Parathyroid adenoma (tissue), 2 donors: ENCODE measurements around the gene TOM1.

Experiments used
- H2AFZ ChIP-seq: fragments of 300-600 bp; sonication (generic); one replicate; pipeline ENCODE4 v1.7.0; 2017; ENCODE audit warnings: antibody characterized with exemption, mild to moderate bottlenecking
- H3K27ac ChIP-seq: fragments of 300-600 bp; sonication (generic); one replicate; pipeline ENCODE4 v1.7.0; 2017
- H3K27me3 ChIP-seq: fragments of 300-600 bp; sonication (generic); one replicate; pipeline ENCODE4 v1.7.0; 2017; ENCODE audit warnings: low read length; ENCODE audit not compliant: control insufficient read depth, insufficient read depth
- H3K36me3 ChIP-seq: fragments of 300-600 bp; sonication (generic); one replicate; pipeline ENCODE4 v1.7.0; 2017; ENCODE audit warnings: low read length; ENCODE audit not compliant: control insufficient read depth, insufficient read depth
- H3K4me1 ChIP-seq: fragments of 300-600 bp; sonication (generic); one replicate; pipeline ENCODE4 v1.7.0; 2017; ENCODE audit warnings: control low read depth
- H3K4me2 ChIP-seq: fragments of 300-600 bp; sonication (generic); one replicate; pipeline ENCODE4 v1.7.0; 2017; ENCODE audit warnings: low read length
- H3K4me3 ChIP-seq: fragments of 300-600 bp; sonication (generic); one replicate; pipeline ENCODE4 v1.7.0; 2017; ENCODE audit warnings: low read depth, low read length
- H3K79me2 ChIP-seq: fragments of 300-600 bp; sonication (generic); one replicate; pipeline ENCODE4 v1.7.0; 2017; ENCODE audit warnings: control low read depth
- H3K9ac ChIP-seq: fragments of 300-600 bp; sonication (generic); one replicate; pipeline ENCODE4 v1.7.0; 2017; ENCODE audit warnings: mild to moderate bottlenecking
- H3K9me3 ChIP-seq: fragments of 300-600 bp; sonication (generic); one replicate; pipeline ENCODE4 v1.7.0; 2017; ENCODE audit warnings: low read length; ENCODE audit not compliant: control insufficient read depth
- CTCF ChIP-seq: fragments of 300-600 bp; sonication (generic); IDR thresholded peaks from one replicate; pipeline ENCODE4 v1.7.0; 2017; ENCODE audit warnings: antibody characterized with exemption, mild to moderate bottlenecking
- donor health status: primary hyperparathyroidism.

Gene TOM1

GRCh38 chr22:35310556-35311550, 11.2 kb downstream of the TOM1 start:
- Histone ChIP-seq H3K27ac (peak overlapping the region; percentile 0), H3K4me1 (peaks cover 25% of the 10 kb centered on the region), H3K27me3 (no peaks in the 10 kb centered on the region), H3K79me2 (peaks cover 28% of the 10 kb centered on the region), H3K4me2 (no peak overlapping the region), H3K4me3 (no peak overlapping the region), H3K9me3 (no peaks in the 10 kb centered on the region), H2AFZ (no peak overlapping the region), H3K36me3 (no peaks in the 10 kb centered on the region), H3K9ac (no peak overlapping the region)
- no peak for TF ChIP-seq CTCF

GRCh38 chr22:35311551-35311999, 11.9 kb downstream of the TOM1 start:
- H3K79me2 ChIP-seq: peaks cover 22% of the 10 kb centered on the region
- no peak overlapping the region for H2AFZ ChIP-seq
- no peak overlapping the region for H3K4me2 ChIP-seq
- no peaks in the 10 kb centered on the region for H3K9me3 ChIP-seq
- no peaks in the 10 kb centered on the region for H3K27me3 ChIP-seq
- no peak for TF ChIP-seq CTCF
- no peak overlapping the region for H3K9ac ChIP-seq
- H3K36me3 ChIP-seq: no peaks in the 10 kb centered on the region
- peak overlapping the region; percentile 0 for H3K27ac ChIP-seq
- H3K4me3 ChIP-seq: no peak overlapping the region
- peaks cover 28% of the 10 kb centered on the region for H3K4me1 ChIP-seq

DNA sequence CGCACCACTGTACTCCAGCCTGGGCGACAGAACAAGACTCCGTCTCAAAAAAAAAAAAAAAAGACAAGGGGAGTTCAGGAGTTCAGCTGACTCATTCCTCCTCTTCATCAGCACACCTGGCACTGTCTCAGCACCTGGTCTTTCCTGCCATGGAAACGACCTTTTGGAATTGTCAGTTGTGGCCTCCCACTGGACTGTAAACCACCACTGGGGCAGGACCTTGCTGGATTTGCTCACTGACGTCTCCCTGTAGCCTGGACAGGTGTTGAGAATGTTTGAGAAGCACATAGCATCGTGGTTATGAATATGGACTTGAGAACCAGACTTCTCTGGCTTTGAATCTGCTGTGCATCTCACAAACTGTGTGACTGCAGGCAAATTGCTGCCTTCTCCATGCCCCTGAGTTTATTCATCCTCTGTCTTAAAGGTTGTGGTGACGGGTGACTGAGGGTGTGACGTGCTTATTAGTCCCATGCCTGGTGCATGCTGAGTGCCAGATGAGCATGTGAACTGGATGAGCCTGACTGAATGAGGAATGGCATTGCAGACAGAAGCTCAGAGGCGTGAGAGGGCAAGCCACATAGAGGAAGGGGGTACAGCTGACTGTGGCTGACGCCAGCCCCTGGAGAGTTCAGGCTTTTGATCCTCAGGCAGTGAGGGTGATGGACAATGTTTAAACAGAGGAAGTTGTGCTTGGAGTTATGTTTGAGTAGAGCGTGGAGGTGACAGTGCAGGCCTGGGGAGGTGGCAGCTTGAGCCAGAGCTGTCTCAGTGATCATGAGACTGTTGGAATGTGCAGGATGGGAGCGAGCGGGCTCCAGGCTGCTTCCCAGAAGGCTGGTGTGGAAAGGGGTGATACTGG, 12.7 kb downstream of the TOM1 start:
- peaks cover 13% of the 10 kb centered on the region for H3K79me2 ChIP-seq
- H3K9ac ChIP-seq: no peak overlapping the region
- H2AFZ ChIP-seq: no peak overlapping the region
- H3K27me3 ChIP-seq: no peaks in the 10 kb centered on the region
- H3K27ac ChIP-seq: peak overlapping the region; percentile 82
- no peak overlapping the region for H3K4me3 ChIP-seq
- no peaks in the 10 kb centered on the region for H3K36me3 ChIP-seq
- H3K4me1 ChIP-seq: peaks cover 28% of the 10 kb centered on the region
- TF ChIP-seq CTCF: no peak
- H3K4me2 ChIP-seq: no peak overlapping the region
- no peaks in the 10 kb centered on the region for H3K9me3 ChIP-seq

GRCh38 chr22:35313311-35314121, 13.8 kb downstream of the TOM1 start:
- Histone ChIP-seq H3K9ac (no peak overlapping the region), H3K4me1 (peaks cover 28% of the 10 kb centered on the region), H2AFZ (peak overlapping the region; percentile 22), H3K9me3 (no peaks in the 10 kb centered on the region), H3K79me2 (peaks cover 8% of the 10 kb centered on the region), H3K4me2 (peak overlapping the region; percentile 20), H3K27ac (peak overlapping the region; percentile 82), H3K36me3 (no peaks in the 10 kb centered on the region), H3K4me3 (peak overlapping the region; percentile 12), H3K27me3 (no peaks in the 10 kb centered on the region)
- TF ChIP-seq CTCF: no peak
